ENCODE results near the gene TIE1. TPM values are rescaled to one million over a fixed set of nuclear protein-coding genes. Genes with fewer than 3 reads are reported as not detected.

TIE1 gene
- total RNA-seq = 3.3 and 5.5 TPM in 2 replicates

DNA sequence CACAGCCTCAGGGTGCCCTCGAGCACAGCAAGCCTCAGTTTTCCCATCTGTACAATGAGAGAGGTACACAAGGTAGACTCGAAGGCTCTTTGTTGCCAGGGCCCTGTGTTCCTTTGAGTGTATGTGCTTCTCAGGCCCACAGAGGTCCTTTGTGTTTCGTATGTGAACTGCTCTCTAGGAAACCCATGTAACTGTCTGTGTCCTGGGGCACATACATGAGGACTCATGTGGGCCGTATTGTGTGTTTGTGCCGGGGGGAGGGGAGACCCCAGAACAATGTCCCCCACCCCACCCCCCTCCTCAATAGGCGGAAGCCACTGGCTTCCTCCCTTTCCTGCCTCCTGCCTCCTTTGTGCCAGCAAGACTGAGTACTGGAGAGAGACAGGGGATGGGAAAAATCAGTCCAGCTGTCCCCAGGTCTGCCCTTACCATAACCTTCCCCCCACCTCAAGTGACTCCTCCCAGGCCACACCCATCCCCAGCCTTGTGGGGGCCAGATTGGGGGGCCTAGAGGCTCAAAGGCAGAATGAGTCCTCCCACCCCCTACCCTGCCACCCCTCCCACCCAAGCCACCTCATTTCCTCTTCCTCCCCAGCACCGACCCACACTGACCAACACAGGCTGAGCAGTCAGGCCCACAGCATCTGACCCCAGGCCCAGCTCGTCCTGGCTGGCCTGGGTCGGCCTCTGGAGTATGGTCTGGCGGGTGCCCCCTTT is at the start of gene TIE1:
TIE1 (plus strand) TSS at position 605 of the 717 bp plus-strand sequence; CDS start at position 695, 90 bp downstream.

DNA sequence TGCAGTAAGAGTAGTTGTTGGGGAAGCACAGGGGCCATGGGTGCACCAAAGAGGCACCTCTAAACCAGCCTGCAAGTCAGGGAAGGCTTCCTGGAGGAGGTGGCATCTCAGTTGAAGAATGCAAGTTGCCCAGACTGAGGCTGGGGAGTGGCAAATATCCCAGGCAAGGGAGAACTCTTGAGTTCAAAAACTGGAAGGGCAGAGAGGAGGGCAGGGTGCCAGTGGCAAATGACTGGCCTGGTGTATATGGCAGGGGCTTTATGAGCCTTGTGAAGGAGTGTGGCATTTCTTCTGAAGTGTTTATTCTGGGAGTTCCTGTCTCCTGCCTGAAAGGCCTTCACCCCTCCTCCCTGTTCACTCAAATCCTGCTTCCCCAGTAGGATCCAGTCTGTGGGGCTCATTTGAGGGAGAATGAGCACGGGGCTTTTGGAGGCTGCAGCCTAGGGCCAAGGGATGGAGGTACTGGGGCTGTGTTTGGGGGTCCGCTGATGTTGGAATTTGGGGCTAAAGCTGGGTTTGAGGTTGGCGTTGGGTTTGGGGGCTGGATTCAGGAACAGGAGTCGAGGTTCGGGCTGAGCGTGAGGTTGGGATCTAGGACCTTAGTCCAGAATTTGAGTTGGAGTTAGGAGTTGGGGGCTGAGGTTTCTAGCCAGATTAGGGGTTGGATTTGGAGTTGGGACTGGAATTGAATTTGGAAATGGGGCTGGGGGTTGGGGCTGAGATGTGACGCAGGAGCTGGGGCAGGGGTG is 31.0 kb upstream of the TIE1 start, which contains the start of gene TMEM125:
TMEM125 (plus strand) TSS at position 357 of the 749 bp plus-strand sequence. CDS start 2,740 bp downstream, outside the sequence.

DNA sequence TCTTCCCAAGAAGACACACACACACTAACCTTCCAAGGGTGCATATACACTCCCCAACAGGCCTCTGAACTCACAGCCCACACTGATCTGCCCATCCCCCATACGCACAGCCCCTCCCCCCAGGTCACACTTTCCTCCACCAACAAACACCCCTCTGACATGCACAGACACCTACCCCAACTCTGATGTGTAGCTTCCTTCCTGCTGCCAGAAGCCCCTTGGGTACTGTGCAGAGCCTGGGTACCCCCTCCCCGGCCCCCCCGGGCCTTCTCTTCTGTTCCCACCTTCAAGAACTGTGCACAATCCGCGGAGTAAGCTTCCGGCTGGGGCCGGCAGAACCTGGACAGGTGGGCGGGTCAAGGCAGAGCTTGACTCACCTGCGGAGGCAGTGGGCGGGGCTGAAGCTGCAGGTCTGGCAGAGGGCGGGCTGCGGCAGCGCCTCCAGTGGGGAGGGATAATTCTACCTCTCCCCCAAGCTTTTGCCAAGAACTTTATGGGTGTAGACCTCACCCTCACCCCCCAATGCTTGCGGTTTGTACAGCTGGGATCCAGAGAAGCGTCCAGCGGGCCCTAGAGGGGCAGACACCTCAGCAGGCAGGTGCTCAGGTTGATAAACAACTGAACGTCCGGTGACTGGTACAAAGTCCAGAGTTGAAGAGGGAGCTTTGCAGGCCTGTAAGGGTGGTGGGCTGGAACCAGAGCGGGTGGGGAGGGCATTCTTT is 15.4 kb upstream of the TIE1 start, which contains the start of gene C1orf210:
C1orf210 (minus strand) TSS at position 313 of the 722 bp plus-strand sequence. CDS start 2,311 bp downstream, outside the sequence.

DNA sequence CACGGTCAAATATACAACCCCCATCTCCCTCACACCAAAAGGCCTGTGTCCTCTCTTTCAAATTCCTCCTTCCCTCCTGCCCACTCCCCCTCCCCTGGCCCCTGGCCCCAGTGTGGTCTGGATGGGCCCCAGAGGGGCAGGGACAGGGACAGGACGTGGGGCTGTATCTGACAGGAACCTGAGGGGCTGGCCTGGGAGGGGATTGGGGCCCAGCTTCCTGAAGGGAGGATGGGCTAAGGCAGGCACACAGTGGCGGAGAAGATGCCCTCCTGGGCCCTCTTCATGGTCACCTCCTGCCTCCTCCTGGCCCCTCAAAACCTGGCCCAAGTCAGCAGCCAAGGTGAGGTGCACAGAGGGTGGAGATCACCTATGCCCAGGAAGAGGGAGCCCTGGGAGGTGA is 36.8 kb downstream of the TIE1 start, which contains the start of gene MPL:
MPL (plus strand) TSS at position 231 of the 400 bp plus-strand sequence; CDS start at position 262, 31 bp downstream.

DNA sequence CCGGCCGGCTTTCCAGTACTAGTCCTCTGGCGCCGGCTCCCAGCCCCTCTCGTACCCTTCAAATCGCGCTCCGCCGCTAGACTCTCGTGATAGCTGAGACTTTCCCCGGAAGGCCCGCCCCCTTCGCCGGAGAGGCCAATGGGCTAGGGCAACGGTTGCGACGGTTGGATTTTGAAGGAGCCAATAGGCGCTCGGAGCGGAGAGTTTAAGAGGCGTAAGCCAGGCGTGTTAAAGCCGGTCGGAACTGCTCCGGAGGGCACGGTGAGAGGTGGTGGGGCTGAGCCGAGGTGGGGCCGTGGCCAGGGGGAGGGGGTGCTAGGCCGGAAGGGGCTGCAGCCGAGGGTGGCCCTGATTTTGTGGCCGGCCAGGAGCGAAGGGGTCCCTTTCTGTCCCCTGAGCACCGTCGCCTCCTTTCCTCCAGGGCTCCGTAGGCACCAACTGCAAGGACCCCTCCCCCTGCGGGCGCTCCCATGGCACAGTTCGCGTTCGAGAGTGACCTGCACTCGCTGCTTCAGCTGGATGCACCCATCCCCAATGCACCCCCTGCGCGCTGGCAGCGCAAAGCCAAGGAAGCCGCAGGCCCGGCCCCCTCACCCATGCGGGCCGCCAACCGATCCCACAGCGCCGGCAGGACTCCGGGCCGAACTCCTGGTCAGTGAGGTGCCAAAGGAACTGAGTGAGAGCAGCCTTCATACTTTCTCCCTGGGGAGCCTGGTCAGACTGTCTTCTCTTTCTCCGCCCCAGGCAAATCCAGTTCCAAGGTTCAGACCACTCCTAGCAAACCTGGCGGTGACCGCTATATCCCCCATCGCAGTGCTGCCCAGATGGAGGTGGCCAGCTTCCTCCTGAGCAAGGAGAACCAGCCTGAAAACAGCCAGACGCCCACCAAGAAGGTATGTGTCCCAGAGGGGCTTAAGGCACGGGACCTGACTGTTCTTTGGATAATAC is 58.2 kb downstream of the TIE1 start, which contains the start of gene CDC20:
CDC20 (plus strand) TSS at position 236 of the 948 bp plus-strand sequence; CDS start at position 471, 235 bp downstream.

DNA sequence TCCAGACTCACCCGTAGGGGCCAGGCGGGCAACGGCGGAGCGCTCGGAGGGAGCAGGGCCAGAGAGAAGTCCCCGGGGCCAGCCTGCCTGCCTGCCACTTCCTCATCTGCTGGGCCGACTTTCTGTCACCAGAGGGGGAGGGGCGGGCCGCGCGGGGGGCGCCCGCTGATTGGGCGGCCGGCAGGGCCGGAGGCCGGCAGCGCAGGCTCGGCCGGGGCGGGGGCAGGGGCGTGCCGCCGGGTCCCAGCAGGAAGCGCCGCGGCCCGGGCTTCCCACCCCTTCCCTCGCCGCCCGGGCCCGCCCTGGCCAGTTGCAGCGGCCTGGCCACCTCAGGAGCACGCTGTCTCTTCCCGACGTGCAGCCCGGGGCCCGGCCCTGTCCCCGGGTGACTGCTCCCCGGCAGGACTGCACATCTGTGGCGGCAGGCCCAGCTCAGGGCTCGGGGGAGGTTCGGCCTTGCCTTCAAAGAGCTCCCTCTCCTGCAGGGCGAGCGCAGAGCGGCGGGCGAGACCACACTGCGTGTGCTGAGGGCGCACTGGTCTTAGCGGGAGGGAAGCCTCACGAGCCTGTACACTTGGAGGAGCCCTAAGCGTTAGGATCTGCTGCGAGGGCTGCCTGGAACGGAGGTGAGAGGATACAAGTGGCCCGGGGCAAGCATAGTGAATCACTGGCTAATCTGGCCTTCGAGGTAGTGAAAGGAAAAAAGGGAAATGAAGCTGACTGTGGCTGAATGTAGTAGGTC is 67.3 kb downstream of the TIE1 start, which contains the start of gene ELOVL1:
ELOVL1 (minus strand) TSS at position 108 of the 742 bp plus-strand sequence. CDS start 2,402 bp downstream, outside the sequence.

Other genes starting within 250 kb of the TIE1 start
- 51.5 and 52.3 TPM in 2 replicates for gene EBNA1BP2, start 128.7 kb upstream of the TIE1 start, total RNA-seq
- gene CFAP57, start 128.7 kb upstream of the TIE1 start, total RNA-seq = 0.50 and 0.59 TPM in 2 replicates
- gene TMEM125, start 31.0 kb upstream of the TIE1 start, total RNA-seq = not detected in 2 replicates
- gene C1orf210, start 15.4 kb upstream of the TIE1 start, total RNA-seq = not detected in 2 replicates
- gene MPL, start 36.8 kb downstream of the TIE1 start, total RNA-seq = not detected in 2 replicates
- 5.3 and 6.1 TPM in 2 replicates for gene CDC20, start 58.0 kb downstream of the TIE1 start, total RNA-seq
- 33.8 and 52.2 TPM in 2 replicates for gene ELOVL1, start 67.0 kb downstream of the TIE1 start, total RNA-seq
- 28.6 and 44.9 TPM in 2 replicates for gene MED8, start 88.8 kb downstream of the TIE1 start, total RNA-seq
- gene SZT2, start 88.9 kb downstream of the TIE1 start, total RNA-seq = 14.7 and 17.2 TPM in 2 replicates
- 7.5 and 9.1 TPM in 2 replicates for gene HYI, start 152.9 kb downstream of the TIE1 start, total RNA-seq
- gene PTPRF, start 229.9 kb downstream of the TIE1 start, total RNA-seq = 9.0 and 9.3 TPM in 2 replicates

Data from cardiac ventricle fibroblast (primary cell).